ENCODE results near the gene LAMB1.
"Not testable (repeated sequence)": the region's sequence is repeated elsewhere in the genome, so short reads cannot be mapped to it uniquely, and the experiment has no call there.

LAMB1 gene

GRCh38 chr7:107890493-107890961 lies 112.4 kb downstream of the LAMB1 start:
- Mint-ChIP-seq H3K9me3 (ENCODE audit: low read depth) (no peaks in the 10 kb centered on the region), H3K36me3 (peaks cover 11% of the 10 kb centered on the region), H3K4me1 (ENCODE audit: low read depth) (peaks cover 45% of the 10 kb centered on the region), H3K4me3 (peak overlapping the region; percentile 100), H3K27ac (peak overlapping the region; percentile 100), H3K27me3 (no peaks in the 10 kb centered on the region)

- peak overlapping the region; percentile 100 for H3K4me3 Mint-ChIP-seq
- H3K27me3 Mint-ChIP-seq, result no peaks in the 10 kb centered on the region
- H3K27ac Mint-ChIP-seq, result peak overlapping the region; percentile 100
Observed at GRCh38 chr7:107889992-107890391, 113.0 kb downstream of the LAMB1 start.

DNA sequence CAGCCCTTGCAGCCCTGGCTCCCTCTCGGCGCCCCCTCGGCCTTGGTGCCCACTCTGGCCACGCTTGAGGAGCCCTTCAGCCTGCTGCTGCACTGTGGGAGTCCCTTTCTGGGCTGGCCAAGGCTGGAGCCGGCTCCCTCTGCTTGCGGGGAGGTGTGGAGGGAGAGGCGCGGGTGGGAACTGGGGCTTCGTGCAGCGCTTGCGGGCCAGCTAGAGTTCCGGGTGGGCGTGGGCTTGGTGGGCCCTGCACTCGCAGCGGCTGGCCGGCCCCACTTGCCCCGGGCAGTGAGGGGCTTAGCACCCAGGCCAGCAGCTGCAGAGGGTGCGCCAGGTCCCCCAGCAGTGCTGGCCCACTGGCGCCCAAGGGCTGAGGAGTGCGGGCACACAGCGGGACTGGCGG lies 115.1 kb downstream of the LAMB1 start:
- H3K36me3 Mint-ChIP-seq; H3K4me3 Mint-ChIP-seq; H3K27me3 Mint-ChIP-seq; H3K27ac Mint-ChIP-seq; H3K9me3 Mint-ChIP-seq (ENCODE audit: low read depth): not testable (repeated sequence)
- peaks cover 18% of the 10 kb centered on the region for H3K4me1 Mint-ChIP-seq (ENCODE audit: low read depth)

More at GRCh38 chr7:107889992-107890391, 113.0 kb downstream of the LAMB1 start:
- Mint-ChIP-seq H3K4me1 (ENCODE audit: low read depth) (peaks cover 39% of the 10 kb centered on the region), H3K9me3 (ENCODE audit: low read depth) (no peaks in the 10 kb centered on the region), H3K36me3 (peaks cover 8% of the 10 kb centered on the region)

DNA sequence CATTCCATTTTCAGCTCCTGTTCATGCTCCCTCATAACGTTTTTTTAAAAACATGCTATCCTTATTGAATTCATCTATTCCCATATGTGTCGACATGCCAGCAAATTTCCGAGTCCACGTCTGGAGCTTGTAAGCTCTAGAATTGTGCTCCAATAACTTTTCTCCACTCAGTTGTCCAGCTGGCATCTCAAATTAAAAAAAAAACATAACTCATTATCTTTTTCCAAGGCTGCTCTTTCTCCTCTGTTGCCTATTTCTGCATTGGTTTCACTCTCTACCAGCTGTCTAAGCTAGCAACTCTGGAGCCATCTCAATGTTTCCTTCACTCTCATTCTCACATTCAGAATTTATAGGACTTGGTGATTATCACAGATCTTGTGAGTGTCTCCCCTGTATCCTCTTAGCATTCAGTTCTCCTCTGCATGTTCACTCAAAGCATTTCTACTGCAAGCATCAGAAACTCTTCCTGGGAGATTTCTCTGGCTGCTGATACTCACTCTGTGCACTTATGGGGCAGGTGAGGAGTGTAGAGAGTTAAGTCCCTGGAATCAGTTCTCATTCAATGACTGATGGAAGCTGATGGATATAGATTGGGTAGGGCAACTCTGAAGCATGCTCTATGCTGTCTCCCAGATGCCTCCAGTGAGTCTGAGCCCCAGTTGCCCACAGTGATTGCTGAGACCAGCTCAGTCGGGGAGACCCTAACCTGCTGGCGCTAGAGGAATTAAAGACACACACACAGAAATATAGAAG lies 118.7 kb downstream of the LAMB1 start:
- H3K4me3 Mint-ChIP-seq, result no peak overlapping the region

GRCh38 chr7:107882766-107883165 lies 120.2 kb downstream of the LAMB1 start:
- H3K27me3 Mint-ChIP-seq, result no peaks in the 10 kb centered on the region
- no peaks in the 10 kb centered on the region for H3K36me3 Mint-ChIP-seq
- no peak overlapping the region for H3K27ac Mint-ChIP-seq
- peaks cover 5% of the 10 kb centered on the region for H3K4me1 Mint-ChIP-seq (ENCODE audit: low read depth)
- no peak overlapping the region for H3K4me3 Mint-ChIP-seq
- H3K9me3 Mint-ChIP-seq (ENCODE audit: low read depth), result no peaks in the 10 kb centered on the region

More for the DNA sequence above, 118.7 kb downstream of the LAMB1 start:
- H3K4me1 Mint-ChIP-seq (ENCODE audit: low read depth), result peaks cover 3% of the 10 kb centered on the region
- H3K9me3 Mint-ChIP-seq (ENCODE audit: low read depth), result no peaks in the 10 kb centered on the region
- H3K36me3 Mint-ChIP-seq, result no peaks in the 10 kb centered on the region
- H3K27ac Mint-ChIP-seq, result no peak overlapping the region
- no peaks in the 10 kb centered on the region for H3K27me3 Mint-ChIP-seq

GRCh38 chr7:107879400-107880035 lies 123.4 kb downstream of the LAMB1 start:
- Mint-ChIP-seq H3K36me3 (no peaks in the 10 kb centered on the region), H3K27me3 (no peaks in the 10 kb centered on the region), H3K27ac (no peak overlapping the region), H3K4me3 (no peak overlapping the region), H3K9me3 (ENCODE audit: low read depth) (no peaks in the 10 kb centered on the region), H3K4me1 (ENCODE audit: low read depth) (peaks cover 20% of the 10 kb centered on the region)

DNA sequence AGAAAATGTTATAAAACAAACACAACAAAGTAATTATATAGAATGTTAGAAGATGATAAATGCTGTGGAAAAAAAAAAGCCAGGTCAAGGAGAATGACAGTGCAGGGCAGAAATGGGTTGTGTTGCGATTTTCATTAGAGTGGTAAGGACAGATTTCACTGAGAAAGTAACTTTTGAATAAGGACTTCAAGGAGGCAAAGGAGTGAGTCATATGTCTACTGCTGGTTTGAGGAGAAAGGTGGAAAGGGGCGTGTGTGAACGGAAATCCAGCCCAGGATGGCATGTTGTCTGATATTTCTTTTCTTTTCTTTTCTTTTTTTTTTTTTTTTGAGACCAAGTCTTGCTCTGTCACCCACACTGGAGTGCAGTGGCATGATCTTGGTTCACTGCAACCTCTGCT lies 124.3 kb downstream of the LAMB1 start:
- no peak overlapping the region for H3K27ac Mint-ChIP-seq
- H3K27me3 Mint-ChIP-seq, result no peaks in the 10 kb centered on the region
- H3K4me3 Mint-ChIP-seq, result no peak overlapping the region
- no peaks in the 10 kb centered on the region for H3K36me3 Mint-ChIP-seq
- H3K4me1 Mint-ChIP-seq (ENCODE audit: low read depth), result peaks cover 22% of the 10 kb centered on the region
- H3K9me3 Mint-ChIP-seq (ENCODE audit: low read depth), result no peaks in the 10 kb centered on the region

GRCh38 chr7:107877731-107878382 lies 125.1 kb downstream of the LAMB1 start:
- no peaks in the 10 kb centered on the region for H3K27me3 Mint-ChIP-seq
- H3K9me3 Mint-ChIP-seq (ENCODE audit: low read depth), result no peaks in the 10 kb centered on the region
- H3K27ac Mint-ChIP-seq, result no peak overlapping the region
- no peak overlapping the region for H3K4me3 Mint-ChIP-seq
- H3K4me1 Mint-ChIP-seq (ENCODE audit: low read depth), result peaks cover 22% of the 10 kb centered on the region
- H3K36me3 Mint-ChIP-seq, result no peaks in the 10 kb centered on the region

GRCh38 chr7:107876916-107877315 lies 126.0 kb downstream of the LAMB1 start:
- Mint-ChIP-seq H3K4me3 (no peak overlapping the region), H3K27me3 (no peaks in the 10 kb centered on the region), H3K4me1 (ENCODE audit: low read depth) (peaks cover 22% of the 10 kb centered on the region), H3K27ac (peak overlapping the region; percentile 2), H3K36me3 (no peaks in the 10 kb centered on the region), H3K9me3 (ENCODE audit: low read depth) (no peaks in the 10 kb centered on the region)

- no peaks in the 10 kb centered on the region for H3K36me3 Mint-ChIP-seq
- no peaks in the 10 kb centered on the region for H3K27me3 Mint-ChIP-seq
- H3K27ac Mint-ChIP-seq, result no peak overlapping the region
- peaks cover 27% of the 10 kb centered on the region for H3K4me1 Mint-ChIP-seq (ENCODE audit: low read depth)
- no peak overlapping the region for H3K4me3 Mint-ChIP-seq
- H3K9me3 Mint-ChIP-seq (ENCODE audit: low read depth), result no peaks in the 10 kb centered on the region
Observed at GRCh38 chr7:107874605-107875446, 128.1 kb downstream of the LAMB1 start.

- no peaks in the 10 kb centered on the region for H3K9me3 Mint-ChIP-seq (ENCODE audit: low read depth)
- H3K36me3 Mint-ChIP-seq, result no peaks in the 10 kb centered on the region
- no peak overlapping the region for H3K27ac Mint-ChIP-seq
- H3K4me3 Mint-ChIP-seq, result no peak overlapping the region
- no peaks in the 10 kb centered on the region for H3K27me3 Mint-ChIP-seq
- H3K4me1 Mint-ChIP-seq (ENCODE audit: low read depth), result peaks cover 23% of the 10 kb centered on the region
Observed at GRCh38 chr7:107874111-107874510, 128.8 kb downstream of the LAMB1 start.

All from activated naive CD8-positive, alpha-beta T cell (primary cell).